NCI-H1048 (cell line): Measurements from ENCODE around the gene ADGRD1.

Experiments used
- DNase-seq: peaks from one replicate; lab custom pipeline; 2025; lab: John Stamatoyannopoulos, UW

ADGRD1 gene

DNA sequence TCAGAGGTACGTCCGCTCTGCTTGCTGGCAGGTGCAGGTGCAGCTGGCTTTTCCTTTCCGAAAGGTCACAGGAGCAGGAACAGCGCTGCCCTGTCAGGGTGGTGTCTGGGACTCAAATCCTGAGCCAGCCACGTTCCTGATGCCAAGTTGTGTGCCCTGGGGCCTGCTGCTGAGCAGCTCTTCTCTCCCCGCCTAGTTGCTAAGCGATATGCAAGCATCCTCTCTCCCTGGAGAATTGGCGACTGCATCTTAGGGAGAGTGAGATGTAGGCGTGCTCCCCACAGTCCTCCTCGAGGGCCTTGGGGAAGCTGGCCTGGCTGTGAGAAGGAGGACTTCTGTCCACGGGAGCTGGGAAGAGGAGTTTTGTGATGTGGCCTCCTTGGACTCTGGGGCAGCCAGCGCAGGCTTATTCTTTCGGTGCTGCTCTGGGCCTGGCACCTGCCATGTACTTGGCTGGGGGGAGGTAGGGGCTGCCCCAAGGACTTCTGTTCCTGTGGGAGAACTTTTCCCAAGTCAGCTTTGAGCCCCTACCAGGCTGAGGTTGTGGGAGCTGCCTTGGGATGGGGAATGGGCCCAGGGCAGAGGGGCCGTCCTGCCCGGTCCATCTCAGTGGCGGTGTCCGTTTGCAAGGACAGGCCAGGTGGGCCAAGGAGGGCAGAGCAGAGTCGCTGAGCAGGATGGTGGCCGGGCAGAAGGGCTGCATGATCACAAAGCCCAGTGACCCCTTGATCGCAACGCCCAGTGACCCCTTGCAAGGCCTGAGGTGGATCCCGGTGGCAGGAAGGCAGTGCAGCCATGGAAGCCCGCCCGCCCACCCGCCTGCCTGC lies 183.5 kb downstream of the ADGRD1 start:
- DNase-seq = no peak

DNA sequence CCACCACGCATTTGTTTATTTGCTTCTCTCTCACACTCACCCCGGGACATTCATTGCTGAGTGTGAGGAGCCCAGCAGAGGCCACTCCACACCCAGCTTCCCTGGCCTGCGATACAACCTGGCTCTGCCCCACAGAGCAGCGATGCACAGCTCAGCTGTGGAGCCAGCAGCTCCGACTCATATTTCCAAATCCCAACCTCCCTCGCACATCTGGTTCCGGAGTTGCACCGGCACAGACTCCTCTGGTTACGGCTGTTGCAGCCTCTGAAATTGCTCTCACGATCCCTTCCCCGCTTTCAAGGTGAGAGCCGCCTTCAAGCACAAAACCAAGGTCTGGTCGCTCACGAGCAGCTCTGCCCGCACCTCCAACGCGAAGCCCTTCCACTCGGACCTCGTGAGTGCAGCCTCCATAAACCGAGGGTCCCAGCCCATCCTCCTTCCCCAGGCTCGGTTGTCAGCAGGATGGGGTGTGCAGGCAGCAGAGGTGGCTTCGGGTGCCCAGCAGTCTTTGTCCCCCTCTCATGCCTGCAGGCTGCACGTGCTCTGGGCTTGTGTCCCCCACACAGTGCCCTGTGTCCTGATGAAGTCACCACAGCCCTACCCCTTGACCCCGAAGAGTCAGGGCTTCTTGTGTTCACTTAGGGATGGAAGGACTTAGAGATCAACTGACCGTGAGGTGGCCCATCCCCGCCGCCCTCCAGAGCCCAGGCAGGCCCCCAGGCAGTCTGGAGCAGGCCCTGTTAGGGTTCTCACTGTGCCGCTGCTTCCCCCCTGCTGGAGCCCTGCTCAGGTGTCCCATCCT lies 184.3 kb downstream of the ADGRD1 start:
- DNase-seq = no peak

DNA sequence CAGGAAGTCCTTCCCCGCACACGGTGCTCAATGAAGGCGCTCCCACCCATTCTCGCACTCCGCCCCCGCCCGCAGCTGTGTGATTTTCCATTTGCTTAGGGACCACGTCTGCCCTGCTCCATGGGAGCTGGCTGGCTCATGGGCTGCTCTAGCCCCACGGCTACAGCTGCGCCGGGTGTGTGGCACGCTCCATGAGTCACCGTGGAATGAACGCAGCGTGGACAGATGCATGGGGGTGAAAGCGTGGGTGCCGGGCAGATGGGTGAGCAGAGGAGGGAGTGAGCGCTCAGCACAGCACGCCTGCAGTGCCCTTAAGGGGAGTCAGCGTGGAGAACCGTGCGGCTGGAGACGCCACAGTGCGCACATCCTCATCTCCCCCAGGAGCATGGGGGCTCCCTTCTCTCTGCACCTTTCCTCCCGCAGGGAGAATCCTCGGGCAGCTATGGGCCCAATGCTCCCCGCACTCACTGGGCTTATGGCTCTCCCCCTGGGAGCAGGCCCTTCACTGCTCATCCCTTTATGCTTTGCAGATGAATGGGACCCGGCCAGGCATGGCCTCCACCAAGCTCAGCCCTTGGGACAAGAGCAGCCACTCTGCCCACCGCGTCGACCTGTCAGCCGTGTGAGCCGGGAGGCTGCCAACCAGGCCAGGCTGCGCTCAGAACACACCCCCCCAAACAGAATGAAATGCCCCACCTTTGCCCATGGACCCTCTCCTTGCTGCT lies 185.1 kb downstream of the ADGRD1 start:
- no peak for DNase-seq

DNA sequence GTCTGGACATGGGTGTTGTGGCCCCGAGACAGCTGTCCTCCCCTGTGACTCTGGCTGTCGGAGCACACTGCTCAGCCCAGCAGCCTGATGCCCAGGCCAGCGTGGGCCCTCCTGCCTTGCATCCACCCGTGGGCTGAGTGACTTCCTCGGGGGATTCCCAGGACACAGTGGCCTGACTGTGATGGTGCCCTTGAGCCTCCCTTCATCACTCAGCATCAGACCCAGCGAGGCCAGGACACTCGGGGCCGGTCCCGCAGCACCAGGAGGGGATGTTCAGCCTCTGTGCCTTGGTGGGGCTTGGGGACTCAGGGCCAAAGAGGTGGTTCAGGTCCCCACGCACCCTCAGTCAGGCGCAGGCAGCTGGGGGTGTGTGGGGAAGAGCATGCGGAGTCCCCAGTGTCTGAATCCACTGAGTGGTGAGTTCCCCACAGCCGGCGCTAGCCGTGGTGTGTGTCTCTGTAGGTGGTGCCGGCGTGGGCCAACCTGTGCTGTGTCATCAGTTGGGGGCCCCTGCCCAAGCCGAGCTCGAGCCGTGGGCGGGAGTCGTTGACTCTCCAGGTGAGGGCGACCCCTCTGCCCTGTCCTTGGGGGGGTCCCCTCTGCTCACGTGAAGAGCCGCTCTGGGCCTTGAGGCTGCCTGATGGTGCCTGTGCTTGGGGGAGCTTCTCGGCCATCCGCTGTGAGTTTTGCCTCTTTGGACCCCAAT lies 185.8 kb downstream of the ADGRD1 start:
- DNase-seq = no peak

DNA sequence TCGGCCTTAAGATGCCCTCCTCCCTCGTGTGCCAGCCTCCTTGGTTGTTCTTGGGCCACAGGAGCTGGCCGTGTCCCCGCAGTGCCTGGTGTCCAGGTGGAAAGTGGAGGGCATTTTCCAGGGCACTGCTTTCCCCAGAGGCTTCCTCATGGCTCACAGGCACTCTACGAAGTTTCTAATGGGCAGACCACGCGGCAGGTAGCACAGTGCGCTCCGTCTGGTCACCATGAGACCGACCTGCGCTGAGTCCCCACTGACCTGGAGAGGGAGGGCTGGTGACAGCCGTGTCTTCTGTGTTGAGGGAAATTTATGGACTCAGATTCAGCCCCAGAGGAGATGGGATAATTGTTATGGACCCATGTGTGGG lies 186.3 kb downstream of the ADGRD1 start:
- no peak for DNase-seq

DNA sequence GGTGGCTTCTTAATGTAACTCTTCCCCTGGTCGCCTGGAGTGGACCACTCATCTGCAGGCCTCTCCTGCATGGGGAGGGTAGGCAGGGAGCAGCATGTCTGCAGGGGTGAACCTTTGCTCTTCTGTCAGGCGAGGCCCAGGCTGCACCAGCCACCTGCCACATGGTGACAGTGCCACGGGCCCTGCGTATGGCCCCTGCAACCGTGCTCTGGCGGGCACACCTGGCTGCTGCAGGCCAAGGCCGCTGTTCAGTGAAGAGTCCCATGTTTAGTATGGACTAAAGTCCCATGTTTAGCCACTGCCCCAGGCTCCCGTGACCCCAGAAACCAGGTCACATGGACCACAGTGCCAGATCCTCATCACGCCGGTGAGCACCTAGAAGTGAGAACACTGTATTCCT lies 187.0 kb downstream of the ADGRD1 start:
- no peak for DNase-seq

DNA sequence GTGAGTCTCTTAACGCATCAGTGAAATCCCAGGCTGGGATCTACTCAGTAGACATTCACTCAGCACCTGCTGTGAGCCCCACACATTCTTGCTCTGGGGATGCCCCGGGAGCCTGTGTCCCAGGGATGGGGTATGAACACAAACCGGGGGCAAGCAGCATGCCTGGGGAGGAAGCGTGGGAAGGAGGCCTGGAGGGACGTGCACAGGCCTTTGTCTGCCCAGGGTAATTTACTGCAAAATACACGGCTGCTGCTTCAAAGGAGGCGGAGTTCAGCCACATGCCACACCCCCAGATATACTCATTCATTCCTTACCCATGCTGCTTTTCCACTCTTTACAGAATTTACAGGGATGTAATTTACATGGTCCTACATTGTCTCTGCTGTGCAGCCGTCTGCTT lies 187.8 kb downstream of the ADGRD1 start:
- DNase-seq = no peak

DNA sequence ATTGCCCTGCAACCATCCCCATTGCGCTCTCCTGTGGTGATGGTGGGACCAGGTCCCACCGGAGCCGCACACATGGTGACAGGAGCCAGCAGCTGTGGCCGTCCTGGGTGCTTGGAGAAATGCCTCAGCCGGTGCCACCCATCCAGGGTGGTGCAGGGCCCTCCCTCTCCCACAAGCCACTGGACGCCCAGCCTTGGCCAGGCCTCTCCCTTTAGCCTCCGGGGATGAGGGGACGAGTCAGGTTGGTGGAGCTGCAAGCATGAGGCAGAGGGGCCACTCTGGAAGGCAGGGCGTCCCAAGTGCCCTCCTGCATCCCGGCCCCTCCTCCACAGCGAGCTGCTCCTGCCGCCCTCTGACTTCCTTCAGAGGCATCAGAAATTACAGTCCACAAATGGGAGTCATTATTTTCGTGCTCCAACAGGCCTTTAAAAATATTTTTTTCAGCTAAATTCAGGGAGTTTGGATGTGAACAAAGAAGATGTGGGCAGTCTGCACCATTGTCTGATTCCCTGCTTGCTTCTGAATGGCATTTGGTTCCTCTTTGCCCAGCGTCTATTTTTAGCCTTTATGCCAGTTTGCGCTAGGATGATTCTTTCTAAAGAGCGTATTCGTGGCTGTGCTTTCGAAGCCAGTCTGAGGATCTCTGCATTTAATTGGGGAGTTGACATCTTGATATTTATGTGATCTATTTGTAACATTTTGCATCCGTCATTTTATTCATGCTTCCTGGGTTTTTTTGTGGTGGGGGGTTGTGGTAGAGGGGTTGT lies 189.4 kb downstream of the ADGRD1 start:
- DNase-seq = no peak

DNA sequence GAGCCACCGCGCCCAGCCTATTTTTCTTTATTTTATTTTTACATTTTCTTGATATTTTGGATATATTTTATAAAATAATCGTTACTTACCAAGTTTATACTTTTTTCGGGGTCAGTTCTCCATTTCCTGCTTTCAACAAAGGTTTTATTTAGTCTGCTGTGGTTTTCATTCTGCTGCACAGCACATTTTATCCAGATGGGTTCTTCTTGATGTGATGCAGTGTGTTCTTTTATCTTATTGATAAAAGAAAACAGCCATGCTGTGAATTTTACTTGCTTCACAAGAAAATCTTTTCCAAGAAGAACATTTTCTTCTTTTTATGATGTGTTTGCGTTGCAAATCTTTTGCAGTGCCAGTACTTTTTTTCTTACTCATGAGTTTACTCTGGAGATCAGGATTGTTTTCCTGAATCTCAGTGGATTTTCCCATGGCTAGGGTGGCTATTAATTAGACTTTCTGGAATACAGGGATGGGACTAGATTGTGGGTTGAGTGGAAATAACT lies 192.5 kb downstream of the ADGRD1 start:
- DNase-seq = no peak

DNA sequence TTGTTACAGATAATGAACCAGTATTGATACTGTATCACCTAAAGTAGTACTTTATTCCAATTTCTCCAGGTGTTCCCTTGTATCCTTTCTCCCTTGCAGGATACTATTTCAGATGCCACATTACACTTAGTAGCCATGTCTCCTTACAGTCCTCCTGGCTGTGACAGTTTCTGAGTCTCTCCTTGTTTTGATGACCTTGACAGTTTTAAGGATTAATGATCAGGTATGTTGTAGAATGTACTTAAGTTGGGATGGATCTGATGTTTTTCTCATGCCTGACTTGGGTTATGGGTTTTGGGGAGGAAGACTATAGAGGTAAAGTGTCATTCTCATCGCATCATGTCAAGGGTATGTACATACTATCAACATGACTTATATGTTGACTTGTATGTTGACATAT lies 193.6 kb downstream of the ADGRD1 start:
- DNase-seq = no peak

DNA sequence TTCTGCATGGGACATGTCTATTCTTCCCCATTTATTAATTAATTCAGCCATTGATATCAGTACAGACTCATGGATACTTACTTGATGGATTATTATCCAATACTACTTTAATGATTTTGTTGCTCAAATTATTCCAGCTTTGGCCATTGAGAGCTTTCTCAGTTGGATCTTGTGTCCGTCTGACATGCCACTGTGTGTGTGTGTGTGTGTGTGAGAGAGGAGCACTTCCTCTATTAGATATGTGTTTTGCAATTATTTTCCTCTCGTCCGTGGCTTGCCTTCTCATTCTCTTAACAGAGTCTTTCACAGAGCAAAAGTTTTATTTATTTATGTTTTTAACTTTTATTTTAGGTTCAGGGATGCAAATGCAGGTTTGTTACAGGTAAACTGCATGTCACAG lies 194.2 kb downstream of the ADGRD1 start:
- DNase-seq = no peak

DNA sequence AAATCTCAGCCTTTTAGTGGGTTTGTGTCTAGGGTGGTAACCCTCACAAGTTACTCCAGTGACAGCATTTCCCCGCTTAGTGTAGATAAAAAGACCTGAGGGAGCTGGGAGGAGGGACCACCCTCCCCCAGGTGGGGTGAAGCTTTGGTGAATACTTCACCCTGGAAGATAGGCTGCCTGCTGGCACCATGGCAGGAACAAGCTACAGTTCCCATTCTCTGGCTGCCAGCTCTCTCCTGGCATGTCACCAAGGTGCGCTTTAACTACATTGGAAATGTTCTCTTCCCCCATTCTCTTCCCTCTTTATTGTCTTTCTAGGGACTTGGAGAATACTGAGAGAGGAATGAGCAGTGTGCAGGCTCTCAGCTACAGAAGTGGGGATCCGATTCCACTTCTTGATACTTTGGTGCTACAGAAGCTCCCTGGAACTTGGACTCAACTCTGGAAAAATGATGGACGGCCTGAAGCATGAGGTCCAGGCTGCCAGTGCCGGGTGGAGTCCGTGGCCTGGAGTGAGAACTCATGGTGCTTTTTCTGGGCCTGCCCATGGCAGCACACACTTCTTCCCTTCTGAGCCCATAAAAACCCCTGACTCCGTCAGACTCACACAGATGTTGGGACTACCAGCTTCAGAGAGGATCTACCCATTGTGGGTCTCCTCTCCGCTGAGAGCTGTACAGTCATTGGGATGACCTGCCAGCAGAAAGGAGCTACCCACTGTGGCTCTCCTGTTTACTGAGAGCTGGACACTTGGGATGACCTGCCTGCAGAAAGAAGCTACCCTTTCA lies 198.0 kb downstream of the ADGRD1 start:
- DNase-seq = no peak

DNA sequence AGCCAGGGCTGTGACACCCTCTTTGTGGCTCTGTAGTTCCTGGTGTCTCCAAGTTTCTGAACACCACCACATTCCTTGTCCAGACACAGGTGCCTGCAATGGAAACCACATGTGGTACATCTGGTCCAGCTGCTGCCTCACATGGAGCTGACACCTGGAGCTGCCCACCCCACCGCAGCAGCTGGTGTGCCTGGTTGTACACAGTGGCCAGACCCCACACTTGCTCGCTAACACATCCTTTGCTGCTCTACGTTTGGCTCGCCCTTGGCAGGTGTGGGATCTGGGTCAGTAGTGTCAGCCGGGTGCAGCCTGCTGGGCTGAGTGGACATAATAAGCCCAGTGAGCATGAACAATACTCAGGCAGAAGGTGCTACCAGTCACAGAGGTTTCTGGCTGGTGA lies 198.9 kb downstream of the ADGRD1 start:
- no peak for DNase-seq

DNA sequence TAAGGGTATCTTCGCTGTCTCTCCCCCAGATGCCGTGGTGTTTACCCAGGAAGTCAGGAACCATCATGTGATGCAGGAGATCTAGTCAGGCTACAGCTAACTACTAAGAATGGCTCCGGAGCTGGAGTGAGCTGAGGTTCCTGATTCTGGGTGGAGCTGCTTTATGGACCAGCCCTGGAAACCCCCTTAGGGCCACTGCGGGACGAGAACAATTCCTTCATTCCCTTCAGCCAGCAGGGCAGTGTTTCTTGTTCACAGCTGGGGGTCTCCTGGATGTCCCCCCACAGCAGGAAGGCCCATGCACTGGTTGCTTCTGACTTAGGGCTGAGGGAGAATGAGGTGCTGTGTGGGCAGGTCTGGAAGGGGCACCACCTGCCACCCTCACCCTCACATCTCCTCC lies 199.3 kb downstream of the ADGRD1 start:
- no peak for DNase-seq

DNA sequence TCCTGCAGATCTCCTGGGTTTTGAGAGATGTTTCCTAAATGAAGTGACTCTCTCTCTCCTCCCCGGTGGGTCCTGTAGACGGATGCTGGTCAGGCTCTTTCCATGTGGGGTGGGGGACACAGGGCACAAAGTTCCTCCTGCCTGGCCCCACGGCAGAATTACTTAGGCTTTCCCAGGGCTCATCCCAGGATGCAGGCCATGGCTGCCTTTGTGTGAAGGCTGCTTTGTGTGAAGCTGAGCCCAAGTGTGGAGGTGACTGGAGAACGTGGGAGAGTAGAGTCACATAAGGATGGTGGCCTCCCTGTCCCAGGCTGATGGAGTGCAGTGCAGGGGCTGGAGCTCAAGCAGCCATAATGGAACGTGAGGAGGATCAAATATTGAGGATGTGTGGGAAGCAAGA lies 200.2 kb downstream of the ADGRD1 start:
- DNase-seq = no peak

DNA sequence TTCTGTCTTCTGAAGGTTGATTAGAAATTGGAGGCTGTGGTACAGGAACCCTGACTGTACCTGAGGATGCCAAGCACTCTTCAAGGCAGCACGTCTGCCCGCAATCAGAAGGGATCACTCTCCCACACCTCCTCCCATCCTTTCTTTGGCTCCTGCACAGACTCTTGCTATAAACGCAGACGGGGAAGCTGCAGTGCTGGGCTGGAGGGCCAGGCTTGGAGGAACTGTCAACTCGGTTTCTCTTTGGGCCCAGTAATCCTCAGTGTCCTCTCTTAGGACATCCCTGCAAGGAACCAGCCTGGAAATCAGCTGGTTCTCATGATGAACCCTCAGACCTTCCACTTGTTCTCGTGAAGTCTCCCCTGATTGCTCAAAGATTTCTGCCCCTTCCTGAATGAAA lies 201.4 kb downstream of the ADGRD1 start:
- no peak for DNase-seq

DNA sequence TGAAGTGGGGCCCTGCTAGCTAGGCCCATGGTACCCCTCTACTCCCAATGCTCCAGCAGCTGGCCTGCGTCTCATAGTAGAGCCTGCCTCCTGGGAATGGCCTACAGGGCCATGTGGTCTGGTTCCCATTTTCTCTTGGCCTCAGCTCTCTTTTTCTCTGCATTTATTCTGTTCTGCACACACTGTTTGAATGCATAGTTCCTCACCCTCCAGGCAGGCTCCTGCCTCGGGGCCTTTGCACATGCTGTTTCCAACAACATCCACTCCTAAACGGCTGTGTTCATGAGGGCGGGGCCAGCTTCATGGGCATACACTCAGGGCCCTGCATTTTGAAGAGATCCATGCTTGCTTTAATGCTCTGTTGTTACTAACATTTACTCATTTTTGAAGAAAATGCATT lies 204.0 kb downstream of the ADGRD1 start:
- no peak for DNase-seq

DNA sequence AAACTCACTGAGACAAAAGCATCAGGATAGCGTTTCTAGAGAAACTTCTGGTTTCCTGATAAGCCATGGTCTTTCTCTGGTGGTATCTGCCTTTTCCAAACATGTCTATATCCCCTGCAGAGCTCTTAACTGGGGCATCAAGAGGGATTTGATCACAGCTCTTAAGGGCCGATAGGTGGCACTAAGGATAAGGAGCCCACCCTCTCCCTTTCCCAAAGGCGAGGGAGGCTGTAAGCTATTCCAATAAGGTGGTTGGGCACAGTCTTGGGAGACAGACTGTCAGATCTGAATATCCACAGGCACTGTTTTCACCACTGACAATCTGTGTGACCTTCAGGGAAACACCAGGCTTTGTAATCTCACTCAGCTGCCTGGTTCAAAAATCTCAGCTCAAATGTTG lies 206.0 kb downstream of the ADGRD1 start:
- no peak for DNase-seq

DNA sequence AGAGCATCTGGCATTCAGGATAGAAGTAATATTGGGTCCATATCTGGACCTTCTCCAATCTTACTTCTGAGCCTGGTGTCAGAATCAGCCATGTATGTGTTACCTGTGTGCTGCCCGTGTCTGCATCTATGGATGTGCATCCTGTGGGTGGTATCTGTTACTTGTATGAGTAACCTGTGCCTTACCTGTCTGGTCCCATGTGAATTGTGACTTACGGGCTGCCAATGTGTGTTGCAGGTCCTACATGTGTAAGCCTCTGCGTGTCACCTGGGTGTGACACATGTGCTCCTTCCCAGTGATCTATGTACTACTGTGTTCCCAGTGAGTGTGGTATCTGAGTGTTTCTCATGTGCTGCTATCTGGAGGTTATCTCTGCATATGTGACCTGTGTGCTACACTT lies 208.4 kb downstream of the ADGRD1 start:
- DNase-seq = no peak

DNA sequence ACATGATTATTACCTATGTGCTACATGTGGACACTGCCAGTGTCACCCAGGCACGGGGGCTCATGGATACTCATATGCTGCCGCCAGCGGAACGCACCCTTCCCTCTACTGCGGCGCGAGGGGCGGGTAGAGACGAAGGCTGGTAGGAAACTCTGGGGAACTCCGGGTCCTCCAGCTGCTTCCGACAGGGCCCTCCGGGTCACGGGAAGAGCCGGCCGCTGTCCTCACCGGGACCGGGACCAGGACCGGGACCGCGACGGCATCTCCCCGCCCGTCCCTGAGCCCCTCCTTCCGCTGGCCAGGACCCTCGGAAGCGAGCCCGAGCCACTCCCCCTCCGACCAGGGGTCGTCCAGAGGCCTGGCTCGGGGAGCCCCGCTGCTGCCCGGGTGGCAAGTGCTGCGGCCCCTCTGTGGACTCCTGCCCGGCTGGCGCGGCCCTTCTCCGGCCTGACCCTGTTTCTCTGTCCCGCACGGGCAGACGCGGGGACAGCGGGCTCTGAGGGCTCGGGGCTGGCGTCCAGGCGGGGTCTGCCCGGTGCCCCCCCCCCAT lies 209.6 kb downstream of the ADGRD1 start:
- no peak for DNase-seq
